ENCODE data around the gene HRH2.
"Not testable (repeated sequence)": the region's sequence is repeated elsewhere in the genome, so short reads cannot be mapped to it uniquely, and the experiment has no call there.

HRH2 gene

DNA sequence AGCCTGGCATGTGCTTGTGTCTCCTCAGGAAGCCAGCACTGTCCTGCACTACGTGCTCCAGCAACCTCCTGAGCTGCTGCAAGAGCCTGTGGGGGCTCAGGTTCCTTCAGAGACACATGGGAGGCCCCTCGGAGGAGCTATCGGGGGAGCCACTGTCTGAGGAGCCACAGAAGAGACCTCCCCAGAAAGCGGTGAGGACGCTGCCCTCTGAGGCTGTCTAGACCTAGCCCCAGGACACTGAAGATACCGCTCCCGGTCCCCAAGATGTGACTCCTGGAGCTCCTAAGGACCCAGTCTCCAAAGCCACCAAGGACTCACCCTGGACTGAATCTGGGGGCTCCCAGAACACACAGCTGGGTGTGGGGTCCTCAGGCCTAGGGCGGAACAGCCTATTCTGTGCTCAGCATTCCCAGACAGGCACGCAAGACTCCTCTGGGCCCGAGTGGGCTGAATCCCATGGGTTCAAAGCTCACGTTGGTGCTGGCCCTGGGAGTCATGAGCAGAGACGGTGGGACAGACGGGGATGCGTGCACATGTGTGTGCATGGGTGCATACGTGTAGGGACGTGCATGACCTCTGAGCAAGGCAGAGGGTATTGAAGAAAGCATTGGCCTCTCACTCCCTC lies 50.0 kb downstream of the HRH2 start:
- H3K4me3 ChIP-seq (ENCODE audit: low read depth, low read length): no peak overlapping the region
- DNase-seq (ENCODE audit: low read depth): no peak

DNA sequence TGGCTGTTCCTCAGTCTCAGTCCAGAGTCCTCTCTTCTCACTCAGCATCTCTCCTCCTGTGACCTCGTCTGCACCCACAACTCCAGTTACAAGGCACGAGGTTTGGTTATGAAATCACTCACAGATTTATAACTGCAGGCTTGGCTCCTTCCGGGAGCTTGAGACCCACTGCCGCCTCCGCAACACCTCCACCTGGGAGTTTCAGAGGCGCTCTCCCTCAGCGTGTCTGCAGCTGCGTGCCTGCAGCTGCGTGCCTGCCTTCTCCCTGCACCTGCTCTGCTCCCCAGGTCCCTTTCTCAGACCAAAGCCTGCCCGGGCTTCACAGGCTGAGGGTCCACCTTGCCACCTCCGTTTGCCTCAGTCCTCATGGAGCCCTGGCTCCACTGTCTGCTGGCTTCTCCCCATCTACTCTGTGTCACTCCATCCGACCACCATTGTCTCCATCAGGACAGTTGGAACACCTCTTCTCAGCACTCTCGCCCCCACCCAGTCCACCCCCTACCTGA lies 51.5 kb downstream of the HRH2 start:
- H3K4me3 ChIP-seq (ENCODE audit: low read depth, low read length): no peak overlapping the region
- DNase-seq (ENCODE audit: low read depth): no peak

DNA sequence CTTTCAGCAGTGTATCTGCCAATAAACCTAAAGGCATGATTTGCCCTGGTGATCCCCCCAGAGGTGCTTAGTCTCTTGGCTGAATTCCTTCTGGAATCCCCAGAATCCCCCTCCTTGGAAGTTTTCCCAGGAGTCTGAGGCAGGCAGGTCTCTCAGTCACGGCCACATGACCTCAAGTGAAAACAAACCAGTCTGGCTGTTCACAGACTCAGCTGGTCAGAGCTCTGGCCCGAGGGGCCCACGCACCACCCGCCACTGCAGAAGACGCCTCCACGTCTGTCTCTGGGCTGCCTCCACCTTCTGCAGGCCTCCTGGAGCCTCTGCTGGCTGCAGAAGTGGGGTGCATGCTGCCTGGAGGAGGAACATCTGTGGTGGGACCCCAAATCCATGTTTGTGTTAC lies 52.5 kb downstream of the HRH2 start:
- DNase-seq (ENCODE audit: low read depth): no peak
- no peak overlapping the region for H3K4me3 ChIP-seq (ENCODE audit: low read depth, low read length)

DNA sequence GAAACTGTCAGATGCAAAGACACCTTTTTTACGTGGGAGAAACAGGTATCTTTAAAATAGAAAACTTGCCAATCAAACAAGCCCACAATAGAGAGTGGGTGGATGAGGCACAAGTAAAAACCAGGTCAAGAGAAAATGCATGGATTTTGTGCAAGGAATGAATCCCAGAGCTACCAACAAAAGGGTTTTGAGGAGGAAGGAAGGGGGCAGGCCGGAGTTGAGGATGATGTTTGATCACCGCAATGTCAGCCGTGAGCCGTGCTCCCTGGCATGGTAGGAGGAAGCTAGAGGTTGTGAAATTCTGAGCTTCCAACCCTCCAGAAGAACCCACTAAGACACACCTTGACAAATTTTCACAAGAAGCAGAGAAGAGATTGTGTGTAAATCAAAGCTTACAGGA lies 53.2 kb downstream of the HRH2 start:
- H3K4me3 ChIP-seq (ENCODE audit: low read depth, low read length): no peak overlapping the region
- no peak for DNase-seq (ENCODE audit: low read depth)

DNA sequence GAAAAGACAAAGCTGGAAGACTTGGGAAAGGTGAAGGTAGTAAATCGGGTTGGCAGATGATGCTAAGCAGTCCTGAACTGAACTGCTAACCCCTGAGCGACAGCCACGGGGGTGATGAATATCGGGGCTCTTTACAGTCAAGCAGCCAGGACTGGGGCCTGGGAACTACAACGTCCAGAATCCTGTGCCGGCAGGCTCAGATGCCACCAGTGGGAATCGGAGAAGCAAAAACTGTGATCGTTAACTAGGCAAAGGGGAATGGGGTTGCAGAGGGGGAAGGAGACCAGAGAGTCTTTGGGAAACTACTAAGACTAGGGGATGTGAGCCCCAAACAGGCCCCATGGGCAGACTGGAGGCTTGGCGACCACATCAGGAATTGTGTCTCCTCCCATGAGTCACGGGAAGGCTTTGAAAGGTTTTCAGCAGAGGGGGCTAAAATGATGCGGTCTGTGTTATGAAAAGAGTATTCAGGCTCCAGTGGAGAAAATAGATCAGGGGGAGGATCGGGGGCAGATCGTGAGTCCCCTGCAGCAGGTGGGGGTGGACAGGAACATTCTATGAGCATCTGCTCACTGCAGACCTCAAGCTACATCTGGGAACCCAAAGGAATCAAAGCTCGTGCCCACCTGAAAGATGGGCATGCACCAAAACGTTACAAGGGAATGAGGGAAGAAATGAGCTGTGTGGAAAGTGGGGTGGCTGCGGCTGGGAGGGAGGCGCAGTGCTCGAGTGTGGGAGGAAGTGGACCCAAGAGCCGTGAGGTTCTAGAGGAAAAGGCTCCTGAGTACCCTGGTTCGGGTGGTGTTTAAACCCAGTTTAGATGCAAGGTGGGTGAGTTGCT lies 53.8 kb downstream of the HRH2 start:
- DNase-seq (ENCODE audit: low read depth): no peak
- no peak overlapping the region for H3K4me3 ChIP-seq (ENCODE audit: low read depth, low read length)

DNA sequence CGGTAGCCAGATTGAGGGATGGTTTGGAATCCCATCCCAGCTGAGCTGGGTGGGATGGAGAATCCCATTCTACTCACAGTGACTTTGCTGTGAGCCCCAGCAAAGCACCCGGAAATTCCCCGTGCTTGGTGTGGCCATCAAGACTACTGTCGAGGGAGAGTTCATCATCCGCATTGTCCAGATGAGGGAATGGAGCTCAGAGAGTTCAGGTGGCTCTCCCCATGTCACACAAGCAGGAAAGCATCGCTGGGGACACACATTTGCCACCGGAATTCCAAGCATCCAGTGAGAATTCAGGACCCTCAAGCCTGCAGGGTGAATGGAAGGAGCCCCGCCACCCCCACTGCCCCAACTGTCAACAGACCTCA lies 54.4 kb downstream of the HRH2 start:
- DNase-seq (ENCODE audit: low read depth): no peak
- no peak overlapping the region for H3K4me3 ChIP-seq (ENCODE audit: low read depth, low read length)

DNA sequence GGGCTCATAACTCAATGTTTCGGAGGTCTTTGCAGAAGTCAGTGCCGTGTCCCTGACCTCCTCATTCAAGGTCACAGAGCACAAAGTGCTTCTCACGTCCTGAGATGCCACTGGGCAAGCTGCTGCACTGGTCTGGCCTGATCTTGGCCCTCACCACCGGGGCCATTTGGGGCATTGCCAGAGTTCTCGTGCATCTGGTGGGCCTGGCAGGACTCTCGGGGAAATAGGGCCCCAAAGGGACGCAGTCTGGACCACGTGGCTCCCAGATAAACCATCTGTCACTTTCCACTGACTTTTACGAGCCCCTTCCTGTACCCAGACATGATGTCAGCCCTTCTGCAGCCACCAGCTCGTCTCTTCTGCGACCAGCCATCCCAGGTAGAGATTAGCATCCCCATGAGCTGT lies 54.8 kb downstream of the HRH2 start:
- DNase-seq (ENCODE audit: low read depth): no peak
- H3K4me3 ChIP-seq (ENCODE audit: low read depth, low read length): no peak overlapping the region

DNA sequence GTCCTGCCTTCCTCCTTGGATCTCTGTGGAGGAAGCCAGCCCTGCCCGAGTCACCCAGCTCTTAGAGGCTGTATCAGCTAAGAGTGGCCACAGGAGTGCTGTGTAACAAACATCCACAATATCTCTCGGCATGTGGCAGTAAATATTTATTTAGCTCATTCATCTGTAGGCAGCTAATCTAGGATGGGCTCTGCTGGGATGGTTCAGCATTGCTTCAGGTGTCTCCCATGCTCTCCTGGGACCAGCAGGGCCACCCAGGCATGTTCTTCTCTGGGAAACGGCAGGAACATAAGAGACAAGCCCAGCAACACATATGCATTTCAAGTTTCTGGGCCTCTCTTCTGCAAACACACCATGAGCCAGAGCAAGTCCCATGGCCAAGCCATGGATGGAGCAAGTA lies 56.1 kb downstream of the HRH2 start:
- DNase-seq (ENCODE audit: low read depth): no peak
- H3K4me3 ChIP-seq (ENCODE audit: low read depth, low read length): no peak overlapping the region

DNA sequence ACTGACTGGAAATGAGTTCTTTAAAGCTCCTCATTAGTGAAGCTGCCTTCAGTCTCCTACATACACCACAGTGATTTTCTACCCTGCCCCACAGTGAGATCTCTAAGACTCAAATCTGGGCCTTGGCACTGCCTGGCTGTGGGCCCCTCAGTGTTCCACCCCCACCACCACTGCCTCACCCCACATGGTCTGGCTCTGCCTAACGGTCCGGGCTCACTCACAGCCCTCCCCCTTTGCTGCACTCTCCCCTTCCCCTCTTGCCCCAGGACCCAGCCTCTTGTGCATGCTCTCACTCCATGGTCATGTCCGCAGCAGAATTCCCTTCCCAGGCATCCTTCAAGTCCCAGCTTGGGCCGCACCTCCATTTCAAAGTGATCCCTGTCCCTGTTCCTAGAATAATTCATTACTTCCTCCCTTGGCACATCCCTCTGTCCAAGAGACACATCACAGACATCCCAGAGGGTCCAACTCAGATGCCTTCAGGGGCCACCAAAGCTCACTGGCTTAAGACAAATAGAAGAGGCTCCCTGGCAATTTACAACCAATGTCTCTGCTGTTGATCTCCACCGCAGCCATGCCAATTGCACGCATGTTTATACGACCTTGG lies 56.7 kb downstream of the HRH2 start:
- no peak overlapping the region for H3K4me3 ChIP-seq (ENCODE audit: low read depth, low read length)
- DNase-seq (ENCODE audit: low read depth): no peak

DNA sequence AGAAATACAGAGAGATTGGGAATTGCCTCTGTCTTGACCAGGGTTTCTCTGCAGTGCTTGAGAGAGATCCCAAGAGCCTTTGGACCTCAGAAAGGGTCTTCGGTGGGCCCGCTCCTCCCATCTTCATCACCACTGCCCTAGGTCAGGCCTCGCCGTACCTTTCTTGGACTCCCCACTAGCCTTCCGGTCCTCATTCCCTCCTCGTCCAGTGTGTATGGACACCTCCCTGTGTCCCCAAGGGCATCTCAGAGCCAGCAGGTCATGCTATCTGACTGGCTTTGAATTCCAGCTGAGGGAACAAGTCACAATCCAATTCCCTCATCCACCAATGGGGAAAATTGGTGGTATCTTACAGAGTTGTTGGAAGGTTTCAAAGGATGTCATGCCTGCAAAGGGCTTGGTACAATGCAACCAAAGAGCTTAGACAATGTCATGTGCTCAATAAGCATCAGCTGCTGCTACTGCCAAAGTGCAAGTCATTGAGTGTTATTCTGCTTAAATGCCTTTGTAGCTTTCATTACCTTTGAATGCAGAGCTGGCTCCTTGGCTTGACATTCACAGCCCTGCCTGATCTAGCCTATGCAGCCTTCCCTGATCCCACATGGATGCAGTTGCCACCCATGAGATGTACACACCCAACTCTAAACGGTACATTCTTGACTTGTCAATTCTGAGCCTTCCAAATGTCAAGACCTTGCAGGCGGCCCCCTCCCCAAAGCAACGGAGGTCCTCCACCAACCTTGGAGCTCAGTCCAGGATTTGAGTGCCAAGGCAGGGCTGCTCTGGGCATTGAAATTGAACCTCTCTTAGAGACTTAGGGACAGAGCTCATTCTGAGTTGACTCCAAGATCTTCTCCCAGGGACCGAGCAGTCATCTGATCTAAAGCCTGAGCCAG lies 58.0 kb downstream of the HRH2 start:
- H3K4me3 ChIP-seq (ENCODE audit: low read depth, low read length): no peak overlapping the region
- DNase-seq (ENCODE audit: low read depth): no peak

DNA sequence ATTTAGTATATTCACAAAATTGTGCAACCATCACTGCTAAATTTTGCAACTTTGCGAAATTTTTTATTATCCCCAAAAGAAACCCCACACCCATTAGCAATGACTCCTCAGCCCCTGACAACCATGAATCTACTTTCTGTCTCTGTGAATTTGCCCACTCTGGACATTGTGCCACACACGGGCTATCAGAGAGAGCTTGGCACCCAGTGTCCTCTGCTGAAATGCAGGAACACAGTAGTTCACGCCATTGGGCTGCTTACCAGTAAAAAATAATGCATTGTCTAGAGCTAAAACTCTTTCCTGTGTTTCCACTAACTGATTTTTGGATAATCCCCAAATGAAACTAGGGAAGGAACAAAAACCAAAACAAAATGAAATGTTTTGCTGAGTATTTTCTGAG lies 60.0 kb downstream of the HRH2 start:
- H3K4me3 ChIP-seq (ENCODE audit: low read depth, low read length): no peak overlapping the region
- DNase-seq (ENCODE audit: low read depth): no peak

DNA sequence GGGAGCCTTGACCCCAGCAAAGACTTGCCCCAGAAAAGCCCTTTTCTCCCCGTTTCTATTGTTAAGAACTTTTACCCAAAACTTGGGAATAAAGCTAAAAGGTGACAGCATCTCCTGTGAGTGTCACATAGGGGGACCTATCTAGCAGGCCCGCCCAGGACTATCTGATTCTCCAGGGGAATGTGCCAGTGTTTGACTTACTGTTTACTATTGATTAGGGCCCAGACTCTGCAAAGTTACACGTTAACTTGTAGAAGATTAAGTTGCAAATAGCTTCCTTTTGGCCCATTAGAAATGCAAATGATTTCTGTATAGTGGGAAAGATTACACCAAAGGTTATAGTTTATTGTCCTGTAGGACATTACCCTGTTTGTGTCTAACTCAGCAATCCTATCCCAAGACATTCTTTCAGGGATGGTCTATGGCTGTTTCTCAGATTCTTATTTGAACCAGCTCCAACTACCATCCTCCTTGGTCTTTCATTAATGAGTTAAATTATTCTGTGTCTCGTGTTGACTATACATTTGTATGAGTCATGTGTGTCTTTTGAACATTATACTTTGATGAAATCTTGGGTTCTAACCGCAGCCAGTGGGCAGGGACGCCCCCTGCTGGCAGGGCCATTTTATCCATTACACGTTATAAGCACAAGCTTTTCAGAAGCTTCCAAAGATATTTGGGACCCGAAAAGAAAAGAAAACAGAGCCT lies 60.7 kb downstream of the HRH2 start:
- H3K4me3 ChIP-seq (ENCODE audit: low read depth, low read length): no peak overlapping the region
- DNase-seq (ENCODE audit: low read depth): no peak

DNA sequence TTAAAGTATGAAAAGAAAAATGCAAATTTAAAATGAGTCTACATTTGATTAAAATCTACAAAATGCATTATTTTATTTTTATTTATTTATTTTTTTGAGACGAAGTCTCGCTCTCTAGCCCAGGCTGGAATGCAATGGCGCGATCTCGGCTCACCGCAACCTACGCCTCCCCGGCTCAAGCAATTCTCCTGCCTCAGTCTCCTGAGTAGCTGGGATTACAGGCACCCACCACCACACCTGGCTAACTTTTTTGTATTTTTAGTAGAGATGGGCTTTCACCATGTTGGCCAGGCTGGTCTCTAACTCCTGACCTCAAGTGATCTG lies 61.2 kb downstream of the HRH2 start:
- H3K4me3 ChIP-seq (ENCODE audit: low read depth, low read length); DNase-seq (ENCODE audit: low read depth): not testable (repeated sequence)

DNA sequence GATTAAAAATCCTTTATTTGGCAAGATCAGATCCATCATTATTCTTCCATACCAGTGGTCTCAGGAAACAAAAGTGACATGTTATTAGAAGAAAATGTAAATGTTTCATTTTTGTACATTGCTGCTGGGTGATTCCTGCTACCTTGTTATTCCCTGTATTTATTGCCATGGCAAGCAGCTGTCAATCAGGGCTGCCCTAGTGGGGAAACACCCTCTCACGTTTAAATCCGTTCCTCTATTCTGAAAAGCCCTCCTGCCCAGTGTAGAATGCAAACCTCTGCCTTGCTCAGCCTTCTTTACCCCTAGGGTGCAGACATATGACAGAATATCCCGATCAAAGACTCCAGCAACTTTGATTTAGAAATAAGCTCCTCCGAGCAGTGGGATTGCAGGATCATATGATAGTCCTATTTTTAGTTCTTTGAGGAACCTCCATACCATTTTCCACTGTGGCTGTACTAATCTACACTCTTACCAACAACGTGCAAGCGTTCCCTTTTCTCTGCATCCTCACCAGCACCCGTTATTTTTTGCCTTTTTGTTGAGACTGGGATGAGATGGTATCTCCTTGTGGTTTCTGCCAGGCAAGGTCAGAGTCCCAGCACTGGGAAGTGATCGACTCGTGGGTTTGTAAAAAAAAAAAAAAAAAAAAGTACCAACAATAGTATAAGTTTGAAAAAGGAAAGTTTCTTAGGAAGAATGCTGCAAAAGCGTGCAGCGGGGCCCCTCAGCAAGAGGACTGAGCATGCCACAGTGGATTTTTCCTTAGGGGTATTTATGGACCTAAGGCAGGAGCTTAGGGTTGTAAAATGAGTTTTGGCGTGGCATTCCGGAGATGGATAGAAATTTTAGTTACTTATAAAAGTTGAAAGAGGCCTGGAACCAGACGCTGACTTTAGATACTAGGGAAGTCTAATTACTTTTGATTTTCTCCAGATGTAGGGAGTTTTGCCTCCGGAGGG lies 66.7 kb downstream of the HRH2 start:
- no peak for DNase-seq (ENCODE audit: low read depth)
- H3K4me3 ChIP-seq (ENCODE audit: low read depth, low read length): no peak overlapping the region

DNA sequence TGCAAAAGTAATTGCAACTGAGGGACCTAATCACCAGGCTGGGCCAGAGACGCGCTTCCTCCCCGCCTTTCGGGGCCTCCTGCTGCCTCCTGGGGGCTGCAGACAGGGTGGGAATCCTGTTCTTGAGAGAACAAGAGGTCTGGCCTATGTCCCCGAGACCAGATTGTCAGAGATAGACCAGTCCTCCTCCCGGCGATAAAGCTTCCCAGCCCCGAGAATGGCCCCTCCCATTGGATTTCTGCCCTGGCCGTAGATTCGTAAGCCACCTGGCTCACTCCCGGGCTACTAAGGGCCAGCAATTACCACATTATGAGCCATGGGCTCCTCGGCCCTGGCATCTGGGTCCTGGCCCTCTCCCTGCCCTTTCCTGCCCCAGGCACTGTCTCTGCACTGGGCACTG lies 70.4 kb downstream of the HRH2 start:
- no peak for DNase-seq (ENCODE audit: low read depth)
- H3K4me3 ChIP-seq (ENCODE audit: low read depth, low read length): no peak overlapping the region

DNA sequence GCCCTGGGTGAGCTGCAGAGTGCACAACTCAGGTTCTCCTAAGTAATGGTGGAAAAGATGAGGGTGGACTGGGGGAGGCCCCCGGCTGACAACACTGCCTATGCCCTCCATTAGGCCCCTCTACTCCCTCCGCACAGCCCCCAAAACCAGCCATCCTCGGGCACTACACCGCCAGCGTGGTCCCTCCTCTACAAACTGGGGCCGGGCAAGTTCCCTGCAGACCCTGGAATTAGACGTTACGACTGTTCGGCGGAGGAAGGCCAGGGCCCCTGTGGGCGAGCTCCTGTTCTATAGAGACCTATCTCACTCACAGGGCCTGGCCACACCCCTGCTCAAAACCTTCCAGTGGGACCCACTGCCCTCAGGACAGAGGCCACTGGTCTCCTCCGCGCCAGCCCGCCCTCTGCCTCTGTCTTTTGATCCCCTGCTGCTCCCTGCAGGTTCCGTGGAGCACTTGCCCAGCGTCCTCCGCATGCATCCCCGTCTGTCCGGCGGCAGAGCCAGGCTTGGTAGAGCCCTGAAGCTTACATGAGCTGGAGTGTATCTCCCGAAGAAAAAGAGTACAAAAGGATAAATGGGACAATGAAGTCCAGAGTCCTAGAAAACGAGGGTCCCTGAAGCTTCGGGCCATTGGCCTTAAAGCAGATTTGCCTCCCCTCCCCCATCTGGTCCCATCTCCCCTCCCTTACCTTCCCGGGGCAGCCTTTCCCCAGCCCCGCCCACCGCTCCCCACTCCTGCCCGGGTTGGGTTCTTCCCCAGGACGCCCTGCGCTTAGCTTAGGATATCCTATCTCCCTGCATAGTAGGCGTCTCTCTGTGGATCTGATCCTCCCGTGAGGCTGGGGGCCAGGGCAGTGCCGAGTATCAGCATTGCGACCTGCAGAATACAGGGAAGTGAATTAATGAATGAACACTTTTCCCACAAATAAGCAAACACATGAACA lies 71.3 kb downstream of the HRH2 start:
- H3K4me3 ChIP-seq (ENCODE audit: low read depth, low read length): no peak overlapping the region
- no peak for DNase-seq (ENCODE audit: low read depth)

DNA sequence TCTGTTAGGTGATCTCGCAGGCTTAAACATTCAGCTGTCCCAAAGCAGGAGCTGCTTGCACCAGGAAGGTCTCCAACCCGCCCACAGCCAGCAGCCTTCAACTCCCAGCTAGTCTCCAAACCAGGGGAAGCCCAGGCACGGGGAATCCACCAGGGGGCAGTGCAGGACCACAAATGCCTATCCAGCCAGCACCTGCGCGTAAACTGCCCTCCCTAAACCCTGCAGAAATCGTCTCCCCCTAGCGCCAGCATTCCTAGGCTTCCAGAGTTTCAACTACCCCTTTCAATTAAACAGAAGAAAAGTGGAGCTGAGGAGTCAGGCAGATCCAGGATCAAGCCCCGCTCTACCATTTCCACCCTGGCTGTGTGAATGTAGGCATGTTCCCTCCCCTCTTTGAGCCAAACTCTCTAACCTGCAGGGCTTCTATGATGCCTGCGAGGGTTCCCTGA lies 72.0 kb downstream of the HRH2 start:
- H3K4me3 ChIP-seq (ENCODE audit: low read depth, low read length): no peak overlapping the region
- peak; percentile 56 for DNase-seq (ENCODE audit: low read depth)
